ENCODE data around the gene TFPT. TPM values are rescaled to one million over a fixed set of nuclear protein-coding genes. Genes with fewer than 3 reads are reported as not detected.
"Not testable (repeated sequence)": the region's sequence is repeated elsewhere in the genome, so short reads cannot be mapped to it uniquely, and the experiment has no call there.

TFPT gene
- total RNA-seq, 1 donor from 2014 or later: 38.2 TPM

DNA sequence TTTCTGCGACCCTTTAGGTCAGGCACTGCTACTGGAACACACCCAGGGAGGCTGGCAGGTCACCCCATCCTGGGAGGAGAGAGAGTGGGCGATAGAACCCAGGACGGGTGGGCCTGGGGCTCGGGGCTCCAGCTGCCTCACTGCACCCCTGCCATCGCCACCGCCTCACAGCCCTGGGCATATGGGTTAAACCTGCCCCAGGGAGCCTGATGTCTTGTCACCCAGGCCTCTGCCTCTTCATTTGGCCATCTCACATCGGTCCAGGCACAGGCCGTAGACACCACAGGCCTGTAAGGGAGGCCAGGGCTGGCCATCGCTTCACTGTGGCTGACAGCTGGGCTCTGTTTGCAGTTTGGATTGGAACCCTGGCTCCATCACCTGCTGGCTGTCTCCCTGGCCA, 10.3 kb upstream of the TFPT start:
- intact Hi-C loops (cut with micrococcal nuclease): no loop called here

DNA sequence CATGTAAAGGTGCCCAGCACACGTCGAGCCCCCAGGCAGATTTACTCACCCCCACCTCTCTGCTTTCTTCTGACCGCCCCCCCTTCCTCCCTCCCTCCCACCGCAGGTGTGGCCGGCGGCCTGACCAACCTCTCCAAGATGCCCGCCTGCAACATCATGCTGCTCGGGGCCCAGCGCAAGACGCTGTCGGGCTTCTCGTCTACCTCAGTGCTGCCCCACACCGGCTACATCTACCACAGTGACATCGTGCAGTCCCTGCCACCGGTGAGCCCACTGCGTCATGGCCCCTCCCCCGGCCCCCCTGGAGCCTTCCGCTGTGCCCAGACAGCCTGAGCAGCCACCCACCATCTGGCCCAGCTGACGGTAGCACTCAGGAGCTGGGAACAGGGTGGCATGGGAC, 8.9 kb upstream of the TFPT start:
- intact Hi-C loops (cut with micrococcal nuclease): no loop called here

DNA sequence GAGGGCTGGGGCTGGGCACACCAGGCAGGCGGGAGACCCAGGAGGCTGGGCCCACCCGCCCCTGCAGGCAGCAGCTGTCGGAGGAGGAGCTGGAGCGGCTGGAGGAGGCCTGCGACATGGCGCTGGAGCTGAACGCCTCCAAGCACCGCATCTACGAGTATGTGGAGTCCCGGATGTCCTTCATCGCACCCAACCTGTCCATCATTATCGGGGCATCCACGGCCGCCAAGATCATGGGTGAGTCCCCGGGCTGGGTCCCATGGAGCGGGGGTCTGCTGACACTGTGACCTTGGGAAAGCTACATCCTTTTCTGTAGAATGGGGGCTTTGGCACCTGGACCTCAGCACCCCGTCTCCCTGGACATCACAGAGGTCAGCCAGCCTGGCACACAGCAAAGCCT, 8.2 kb upstream of the TFPT start:
- intact Hi-C loops (cut with micrococcal nuclease): no loop called here

DNA sequence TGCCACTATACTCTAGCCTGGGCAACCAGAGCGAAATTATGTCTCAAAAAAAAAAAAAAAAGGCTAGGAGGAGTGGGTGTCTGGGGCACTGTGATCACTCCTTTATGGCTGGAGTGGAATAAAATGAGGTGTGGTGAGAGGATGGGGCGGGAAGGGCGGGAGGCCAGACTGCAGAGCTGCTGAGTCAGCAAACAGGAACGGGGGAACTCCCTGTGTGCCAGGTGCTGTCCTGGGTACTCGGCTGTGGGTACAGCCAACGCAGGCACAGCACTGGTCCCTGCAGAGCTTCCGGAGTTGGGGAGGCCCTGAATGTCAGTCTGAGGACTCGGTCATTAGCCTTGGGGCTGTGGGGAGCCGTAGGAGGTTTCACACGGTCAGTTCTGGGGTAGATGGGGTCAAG, 5.8 kb upstream of the TFPT start:
- intact Hi-C loops (cut with micrococcal nuclease): no loop called here

DNA sequence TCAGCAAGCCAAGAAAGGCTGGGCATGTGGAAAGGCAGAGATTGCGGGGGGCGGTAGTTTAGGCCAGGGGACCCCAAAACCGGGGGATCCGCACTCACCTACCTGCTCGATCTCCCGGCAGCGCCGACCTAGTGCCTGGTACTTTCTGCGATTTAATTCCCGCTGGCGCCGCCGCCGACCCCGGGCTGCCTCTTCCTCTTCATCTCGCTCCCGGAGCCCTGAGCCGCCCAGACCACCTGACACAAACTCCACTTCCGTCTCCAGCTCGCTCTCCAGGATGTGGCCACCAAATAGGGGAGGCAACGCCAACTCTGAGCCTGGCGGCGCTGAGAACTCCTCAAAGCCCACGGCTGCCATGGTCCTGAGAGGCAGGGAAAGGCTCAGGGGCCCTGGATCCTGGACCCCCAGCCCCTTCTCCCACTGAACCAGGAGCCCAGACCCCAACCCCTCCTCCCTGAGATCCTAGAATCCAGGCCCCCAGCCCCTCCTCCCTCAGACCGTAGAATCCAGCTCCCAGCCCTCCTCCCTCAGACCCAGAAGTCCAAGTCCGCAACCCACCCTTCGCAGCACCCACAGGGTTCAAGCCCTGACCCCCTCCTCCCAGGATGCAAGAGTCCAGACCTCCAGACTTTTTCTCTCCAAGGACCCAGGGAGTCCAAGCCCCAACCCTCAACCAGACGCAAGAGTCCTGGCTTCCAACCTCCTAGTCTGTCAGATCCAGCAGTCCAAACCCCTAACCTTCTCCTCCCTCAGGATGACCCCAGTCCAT, 933 bp downstream of the TFPT start:
- intact Hi-C loops (cut with micrococcal nuclease): loop anchor here (1.0 to 2.0 kb wide), 6 partner anchors 12 to 246 kb away; partner anchors contain the start of genes CNOT3, LENG1, MBOAT7 and NDUFA3

DNA sequence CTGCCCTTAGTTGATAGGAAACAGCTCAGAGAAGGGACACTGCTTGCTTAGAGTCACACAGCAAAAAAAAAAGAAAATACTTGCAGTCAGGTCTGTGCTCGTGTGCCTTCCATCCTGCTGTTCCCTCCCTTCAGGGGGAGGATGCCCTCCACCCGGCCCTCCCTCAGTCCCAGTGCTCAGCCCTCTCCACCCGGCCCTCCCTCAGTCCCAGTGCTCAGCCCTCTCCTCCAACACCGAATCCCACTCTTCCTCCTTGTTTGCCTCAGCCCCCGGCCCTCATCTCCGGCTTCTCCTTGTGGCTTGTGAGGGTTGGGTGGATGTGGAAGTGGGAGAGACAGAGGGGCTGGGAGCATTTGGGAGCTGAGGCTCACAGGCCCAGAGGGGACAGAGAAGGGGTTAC, 5.8 kb downstream of the TFPT start:
- intact Hi-C loops (cut with micrococcal nuclease): no loop called here

DNA sequence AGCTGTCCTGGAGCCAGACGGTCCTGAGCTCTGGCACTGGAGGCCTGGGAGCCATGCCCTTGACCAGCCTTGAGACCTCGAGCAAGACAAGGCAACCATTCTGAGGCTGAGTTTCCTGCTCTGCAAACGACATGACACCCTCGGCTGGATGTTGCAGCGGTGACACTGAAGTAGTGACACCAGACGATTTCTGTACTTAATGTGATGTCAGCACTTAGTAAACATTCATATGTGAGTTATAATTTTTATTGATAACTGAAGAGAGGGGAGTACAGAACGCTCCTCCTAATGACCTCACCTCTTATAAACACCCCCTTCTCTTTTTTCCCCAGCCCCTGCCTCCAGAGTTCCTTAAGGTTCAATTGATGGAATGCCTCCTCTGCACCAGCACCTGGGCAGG, 7.0 kb downstream of the TFPT start:
- intact Hi-C loops (cut with micrococcal nuclease): no loop called here

DNA sequence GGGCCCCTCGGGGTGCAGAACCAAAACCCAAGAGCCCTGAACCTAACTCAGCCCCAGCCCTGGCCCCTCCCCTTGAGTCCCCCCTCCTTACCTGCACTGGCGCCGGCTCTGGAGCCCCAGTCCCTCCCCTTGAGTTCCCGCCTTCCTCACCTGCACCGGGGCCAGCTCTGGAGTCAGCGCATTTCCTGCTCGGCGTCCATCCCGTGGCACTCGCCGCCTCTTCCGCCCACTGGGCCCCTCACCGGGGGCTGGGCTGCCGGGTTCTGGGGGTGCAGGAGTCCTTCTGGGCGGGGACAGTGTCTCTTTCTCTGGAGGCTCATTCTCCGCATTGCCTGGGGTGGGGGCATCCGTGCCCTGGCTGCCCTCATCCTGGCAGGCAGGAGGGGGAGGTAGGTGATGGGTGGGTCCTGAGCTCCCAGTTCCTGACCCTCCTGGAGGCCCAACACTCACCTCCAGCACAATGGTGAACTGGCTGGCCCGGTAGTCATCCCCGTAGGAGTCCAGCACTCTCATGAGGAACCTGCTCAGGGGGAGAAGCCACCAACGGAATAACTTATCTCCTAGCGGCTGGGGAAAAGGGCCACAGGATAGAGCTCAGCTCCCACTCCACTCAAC, 7.5 kb downstream of the TFPT start:
- intact Hi-C loops (cut with micrococcal nuclease): no loop called here

DNA sequence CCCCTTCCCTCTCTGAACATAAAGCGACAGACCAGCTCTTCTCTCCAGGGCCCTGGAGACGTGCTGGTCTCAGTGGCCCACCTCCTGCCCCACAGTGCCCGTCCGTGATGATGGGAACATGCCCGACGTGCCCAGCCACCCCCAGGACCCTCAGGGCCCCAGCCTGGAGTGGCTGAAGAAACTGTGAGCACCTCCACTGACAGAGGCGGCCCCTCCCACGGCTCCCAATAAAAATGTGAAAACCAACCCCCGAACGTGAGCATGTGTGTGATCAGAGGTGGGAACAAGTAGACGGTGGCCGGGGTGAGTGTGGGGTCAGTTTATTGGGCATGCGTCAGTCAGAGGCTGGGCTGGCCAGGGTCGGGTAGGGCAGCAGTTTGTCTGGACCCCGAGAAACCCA, 8.7 kb downstream of the TFPT start:
- intact Hi-C loops (cut with micrococcal nuclease): no loop called here

DNA sequence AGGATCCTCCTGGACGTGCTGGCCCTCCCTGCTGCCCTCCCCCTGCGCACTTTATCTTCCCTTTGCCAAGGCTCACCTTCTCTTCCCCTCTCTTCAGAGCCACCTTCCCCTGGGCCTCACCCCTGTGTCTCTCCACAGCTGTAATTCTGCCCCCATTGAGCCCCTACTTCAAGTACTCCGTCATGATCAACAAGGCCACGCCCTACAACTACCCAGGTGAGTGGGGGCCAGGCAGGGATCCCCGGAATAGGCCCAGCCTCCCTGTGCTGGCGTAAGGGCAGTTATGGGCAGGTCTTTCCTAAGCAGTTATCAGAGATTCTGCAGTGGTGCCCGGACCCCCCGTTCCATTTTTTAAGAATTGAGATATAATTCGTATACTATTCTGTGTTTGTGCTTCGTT, 9.7 kb downstream of the TFPT start:
- intact Hi-C loops (cut with micrococcal nuclease): no loop called here

DNA sequence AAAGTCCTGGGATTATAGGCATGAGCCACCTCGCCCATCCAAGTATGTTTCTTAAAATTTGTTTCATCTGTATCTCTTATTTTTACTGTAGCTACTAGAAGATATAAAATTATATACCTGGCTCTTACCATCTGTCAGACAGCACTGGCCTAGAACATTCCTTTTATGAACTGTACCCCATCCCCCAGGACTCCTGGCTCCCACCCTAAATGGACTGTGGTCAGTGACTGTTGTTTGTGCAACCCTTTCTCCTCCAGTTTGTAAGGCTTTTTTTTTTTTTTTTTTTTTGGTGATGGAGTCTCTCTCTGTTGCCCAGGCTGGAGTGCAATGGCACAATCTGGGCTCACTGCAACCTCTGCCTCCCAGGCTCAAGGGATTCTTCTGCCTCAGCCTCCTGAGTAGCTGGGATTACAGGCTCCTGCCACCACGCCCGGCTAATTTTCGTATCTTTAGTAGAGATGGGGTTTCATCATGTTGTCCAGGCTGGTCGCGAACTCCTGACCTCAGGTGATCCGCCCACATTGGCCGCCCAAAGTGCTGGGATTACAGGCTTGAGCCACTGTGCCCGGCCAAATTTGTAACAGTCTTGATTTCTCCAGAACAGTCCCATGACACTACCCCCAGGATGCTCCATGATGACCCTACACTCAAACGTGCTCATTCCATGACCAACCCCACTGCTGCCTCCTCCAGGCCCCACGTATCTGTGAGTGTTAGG, 10.3 kb downstream of the TFPT start:
- intact Hi-C loops (cut with micrococcal nuclease): loop anchor here (5.0 kb wide), 1 partner anchor 357 kb away; the partner anchor contains the start of gene LENG9

DNA sequence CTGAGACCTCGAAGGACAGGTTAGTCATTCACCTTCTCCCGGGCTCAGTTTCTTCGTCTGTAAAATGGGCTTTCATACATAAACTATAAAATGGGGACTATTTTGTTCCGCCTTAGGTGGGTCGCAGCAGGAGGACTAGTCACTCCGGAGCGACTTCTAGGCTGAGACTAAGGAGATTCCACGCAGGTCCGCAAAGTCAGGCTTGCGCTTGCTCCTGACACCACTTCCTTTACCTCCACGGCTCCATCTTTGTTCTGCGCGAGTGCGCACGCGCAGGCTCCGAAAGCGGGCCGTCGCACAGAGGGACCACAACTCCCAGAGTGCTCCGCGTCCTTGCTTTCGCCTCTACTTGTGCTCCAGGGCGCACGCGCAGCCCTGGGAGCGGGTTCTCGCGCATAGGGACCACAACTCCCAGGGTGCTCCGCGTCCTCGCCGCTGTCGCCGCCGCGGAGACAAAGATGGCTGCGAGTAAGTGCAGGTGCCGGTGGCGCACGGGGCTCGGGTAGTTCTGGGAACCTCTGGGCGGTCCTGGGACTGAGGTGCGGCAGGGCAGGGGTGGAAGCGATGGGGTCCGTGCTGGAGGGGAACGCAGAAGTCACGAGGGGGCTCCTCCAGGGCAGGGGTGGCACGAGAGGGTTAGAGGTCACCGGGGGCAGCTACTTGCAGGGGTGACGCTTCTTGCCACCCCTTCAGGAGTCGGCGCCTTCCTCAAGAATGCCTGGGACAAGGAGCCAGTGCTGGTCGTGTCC, 12.9 kb downstream of the TFPT start, which contains the start of gene NDUFA3:
Gene NDUFA3, plus strand, starts transcription at position 435 of the 749 bp plus-strand sequence. Its CDS starts 24 bp downstream, at position 459.
- intact Hi-C loops (cut with micrococcal nuclease): loop anchor here (1.0 to 5.0 kb wide), 5 partner anchors 13 to 360 kb away; partner anchors contain the start of genes CNOT3, LENG1, LENG9 and PRPF31

DNA sequence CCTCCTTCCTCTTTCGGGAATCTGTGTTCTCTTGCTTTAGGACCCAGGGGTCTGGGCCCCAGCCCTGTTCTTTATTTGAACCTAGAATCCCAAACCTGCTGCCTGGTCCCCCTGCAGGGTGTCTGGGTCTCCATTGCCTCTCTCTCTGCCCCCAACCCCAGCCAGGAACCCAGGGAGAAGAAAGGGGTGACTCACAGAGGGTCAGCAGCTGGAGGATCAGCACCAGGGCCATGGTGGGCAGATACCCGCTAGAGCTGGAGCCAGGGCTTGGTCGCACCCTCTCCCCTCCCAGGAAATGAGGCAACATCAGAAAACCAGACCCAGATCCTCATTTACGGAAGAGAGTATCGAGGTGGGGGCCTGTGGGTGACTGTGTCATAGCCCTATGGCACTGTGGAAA, 14.9 kb downstream of the TFPT start, which contains the start of gene OSCAR:
Gene OSCAR, minus strand, starts transcription at position 243 of the 400 bp plus-strand sequence. Its CDS starts 11 bp downstream, at position 232.
- intact Hi-C loops (cut with micrococcal nuclease): loop anchor here (5.0 kb wide), 1 partner anchor 362 kb away; the partner anchor contains the start of gene LENG9

DNA sequence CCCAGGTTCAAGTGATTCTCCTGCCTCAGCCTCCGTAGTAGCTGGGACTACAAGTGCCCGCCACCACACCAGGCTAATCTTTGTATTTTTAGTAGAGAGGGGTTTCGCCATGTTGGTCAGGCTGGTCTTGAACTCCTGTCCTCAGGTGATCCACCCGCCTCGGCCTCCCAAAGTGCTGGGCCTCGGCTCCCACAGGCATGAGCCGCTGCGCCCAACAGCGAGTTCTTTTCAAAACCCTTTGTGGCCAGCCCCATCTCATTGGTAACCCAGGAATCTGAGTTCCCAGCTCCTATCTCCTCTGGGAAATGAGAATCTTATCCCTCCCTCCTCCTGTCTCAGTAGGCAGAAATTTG, 15.6 kb downstream of the TFPT start:
- intact Hi-C loops (cut with micrococcal nuclease): loop anchor here (5.0 kb wide), 1 partner anchor 362 kb away; the partner anchor contains the start of gene LENG9

DNA sequence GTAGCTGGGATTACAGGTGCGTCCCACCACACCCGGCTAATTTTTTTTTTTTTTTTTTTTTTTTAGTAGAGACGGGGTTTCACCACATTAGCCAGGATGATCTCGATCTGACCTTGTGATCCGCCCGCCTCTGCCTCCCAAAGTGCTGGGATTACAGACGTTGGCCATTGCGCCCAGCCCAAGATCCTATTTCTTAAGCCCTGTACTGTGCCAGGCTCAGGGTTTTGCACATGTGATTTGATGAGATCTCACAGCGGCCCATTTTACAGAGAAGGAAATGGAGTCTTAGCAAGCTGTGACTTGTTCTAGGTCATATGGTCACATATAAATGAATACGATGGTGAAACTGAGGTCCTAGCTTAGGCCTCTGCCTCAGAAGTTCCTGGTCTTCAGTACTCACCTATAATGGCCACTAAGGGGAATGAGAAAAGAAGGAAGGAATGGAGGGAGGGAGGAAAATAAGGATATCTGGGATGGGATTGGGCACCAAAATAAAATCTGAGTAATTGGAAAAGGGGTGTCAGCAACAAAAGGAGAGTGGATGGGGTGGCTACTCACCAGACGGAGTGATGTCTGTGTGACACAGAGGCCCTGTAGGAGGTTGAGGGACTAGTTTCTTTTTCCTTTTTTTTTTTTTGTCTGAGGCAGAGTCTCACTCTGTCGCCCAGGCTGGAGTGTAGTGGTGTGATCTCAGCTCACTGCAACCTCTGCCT, 16.1 kb downstream of the TFPT start:
- intact Hi-C loops (cut with micrococcal nuclease): no loop called here

DNA sequence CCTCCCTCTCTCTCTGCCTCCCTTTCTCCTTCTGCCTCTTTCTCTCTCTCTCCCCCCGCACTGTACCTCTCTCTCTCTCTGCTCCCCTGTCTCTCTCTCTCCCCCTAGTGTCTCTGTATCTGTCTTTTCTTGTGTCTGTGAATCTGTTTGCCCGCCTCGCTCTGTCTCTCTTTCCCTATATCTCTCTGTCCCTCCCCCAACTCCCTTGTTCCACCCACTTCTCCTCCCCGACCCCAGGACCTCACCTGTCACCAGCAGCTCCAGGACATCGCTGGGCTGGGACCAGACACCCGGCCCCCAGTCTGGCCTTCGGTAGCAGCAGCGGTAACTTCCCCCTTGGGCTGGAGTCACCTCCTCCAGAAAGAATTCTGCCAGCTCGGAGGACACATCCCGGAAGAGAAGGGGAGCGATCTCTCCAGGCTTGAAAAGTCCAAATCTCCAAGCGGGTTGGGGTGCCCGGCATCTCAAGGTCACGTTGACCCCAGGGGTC, 18.8 kb downstream of the TFPT start:
- intact Hi-C loops (cut with micrococcal nuclease): no loop called here

DNA sequence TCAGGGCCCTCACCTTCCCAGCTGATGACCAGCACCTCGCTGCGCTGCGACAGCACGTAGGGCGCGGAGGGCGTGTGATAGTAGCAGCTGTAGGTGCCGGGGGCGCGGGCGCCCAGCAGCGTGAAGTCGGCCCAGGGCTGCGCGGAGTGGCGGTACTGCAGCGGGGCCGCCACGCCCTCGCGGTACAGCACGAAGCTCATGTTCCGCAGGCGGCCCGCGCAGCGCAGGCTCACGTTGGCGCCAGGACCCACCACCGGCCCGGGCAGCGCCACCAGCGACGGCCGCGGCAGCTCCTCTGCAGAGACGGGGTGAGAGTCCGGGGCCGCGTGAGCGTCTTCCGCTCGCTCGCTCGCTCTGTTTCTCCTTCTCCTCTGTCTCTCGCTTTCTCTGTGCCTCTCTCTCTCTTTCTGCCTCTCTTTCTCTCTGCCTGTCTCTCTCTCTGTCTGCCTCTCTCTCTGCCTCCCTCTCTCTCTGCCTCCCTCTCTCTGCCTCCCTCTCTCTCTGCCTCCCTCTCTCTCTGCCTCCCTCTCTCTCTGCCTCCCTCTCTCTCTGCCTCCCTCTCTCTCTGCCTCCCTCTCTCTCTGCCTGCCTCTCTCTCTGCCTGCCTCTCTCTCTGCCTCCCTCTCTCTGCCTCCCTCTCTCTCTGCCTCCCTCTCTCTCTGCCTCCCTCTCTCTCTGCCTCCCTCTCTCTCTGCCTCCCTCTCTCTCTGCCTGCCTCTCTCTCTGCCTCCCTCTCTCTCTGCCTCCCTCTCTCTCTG, 19.4 kb downstream of the TFPT start:
- intact Hi-C loops (cut with micrococcal nuclease): not testable (repeated sequence)

DNA sequence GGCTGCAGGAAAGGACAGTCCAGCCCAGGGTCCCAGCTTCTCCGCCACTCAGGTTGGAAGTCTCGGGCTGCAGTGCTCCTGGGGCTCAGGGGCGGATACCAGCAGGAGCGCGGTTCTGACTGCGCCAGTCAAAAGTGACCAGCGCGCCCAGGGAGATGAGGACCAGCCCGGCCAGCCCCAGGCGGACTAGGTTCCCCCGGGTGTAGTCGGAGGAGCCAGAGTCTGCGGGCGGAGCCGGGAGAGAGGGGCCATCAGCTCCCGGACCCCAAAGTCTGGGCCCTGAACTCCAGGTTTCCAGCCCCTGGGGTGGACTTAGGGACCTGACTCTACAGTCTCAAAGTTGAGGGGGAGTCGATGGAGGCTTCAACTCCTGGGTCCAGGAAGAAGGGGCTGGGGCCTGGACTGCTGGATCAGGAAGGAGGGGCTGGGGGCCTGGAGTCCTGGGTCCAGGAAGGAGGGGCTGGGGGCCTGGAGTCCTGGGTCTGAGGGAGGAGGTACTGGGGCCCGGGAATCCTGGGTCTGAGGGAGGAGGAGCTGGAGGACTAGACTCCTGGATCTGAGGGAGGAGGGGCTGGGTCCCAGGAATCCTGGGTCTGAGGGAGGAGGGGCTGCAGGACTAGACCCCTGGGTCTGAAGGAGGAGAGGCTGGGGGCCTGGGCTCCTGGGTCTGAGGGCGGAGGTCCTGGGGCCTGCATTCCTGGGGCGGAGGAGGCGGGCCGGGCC, 20.2 kb downstream of the TFPT start:
- intact Hi-C loops (cut with micrococcal nuclease): no loop called here
